SU-DHL-6 (cell line): ENCODE data around the gene LRRC72.

Experiments
- CTCF ChIP-seq: fragments of 200-600 bp; sonication (generic); IDR thresholded peaks from one replicate; pipeline ENCODE4 v1.5.1; 2017; ENCODE audit warnings: antibody characterized with exemption, mild to moderate bottlenecking, low read length, moderate library complexity; ENCODE audit not compliant: insufficient read depth, poor library complexity, severe bottlenecking
- EZH2phosphoT487 ChIP-seq: fragments of 200-600 bp; sonication (generic), shearing (Covaris generic); conservative IDR thresholded peaks from 2 replicates; pipeline ENCODE4 v1.6.1; 2018; ENCODE audit warnings: mild to moderate bottlenecking, antibody characterized with exemption, low read length, moderate library complexity, mixed read lengths

GRCh38 chr7:16616122-16616521 lies 89.5 kb downstream of the LRRC72 start:
- TF ChIP-seq CTCF (no peak), EZH2phosphoT487 (no peak)
